ENCODE results near the gene INTS6. TPM values are rescaled to one million over a fixed set of nuclear protein-coding genes. Genes with fewer than 3 reads are reported as not detected.

Gene INTS6
- total and polyA plus RNA-seq, 12 donors, result 13.1 to 82.4 (median 37.2) TPM

GRCh38 chr13:51370116-51370515, 82.7 kb downstream of the INTS6 start:
- TF ChIP-seq, protein P1, sequence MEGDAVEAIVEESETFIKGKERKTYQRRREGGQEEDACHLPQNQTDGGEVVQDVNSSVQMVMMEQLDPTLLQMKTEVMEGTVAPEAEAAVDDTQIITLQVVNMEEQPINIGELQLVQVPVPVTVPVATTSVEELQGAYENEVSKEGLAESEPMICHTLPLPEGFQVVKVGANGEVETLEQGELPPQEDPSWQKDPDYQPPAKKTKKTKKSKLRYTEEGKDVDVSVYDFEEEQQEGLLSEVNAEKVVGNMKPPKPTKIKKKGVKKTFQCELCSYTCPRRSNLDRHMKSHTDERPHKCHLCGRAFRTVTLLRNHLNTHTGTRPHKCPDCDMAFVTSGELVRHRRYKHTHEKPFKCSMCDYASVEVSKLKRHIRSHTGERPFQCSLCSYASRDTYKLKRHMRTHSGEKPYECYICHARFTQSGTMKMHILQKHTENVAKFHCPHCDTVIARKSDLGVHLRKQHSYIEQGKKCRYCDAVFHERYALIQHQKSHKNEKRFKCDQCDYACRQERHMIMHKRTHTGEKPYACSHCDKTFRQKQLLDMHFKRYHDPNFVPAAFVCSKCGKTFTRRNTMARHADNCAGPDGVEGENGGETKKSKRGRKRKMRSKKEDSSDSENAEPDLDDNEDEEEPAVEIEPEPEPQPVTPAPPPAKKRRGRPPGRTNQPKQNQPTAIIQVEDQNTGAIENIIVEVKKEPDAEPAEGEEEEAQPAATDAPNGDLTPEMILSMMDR (IDR thresholded peaks at IDR 0.05), result no peak
- TF ChIP-seq POLR2A (IDR thresholded peaks at IDR 0.05), result no peak
- no peaks in the 10 kb centered on the region for H3K9me3 ChIP-seq (replicated peaks in 1 of 3)
- H3K27me3 ChIP-seq, result no peaks in the 10 kb centered on the region
- intact Hi-C loops (cut with DNase I), result no loop called here
- peaks cover 0 to 73% of the 10 kb centered on the region in 2 donors for H3K36me3 ChIP-seq (replicated peaks in 1 of 2)
- H3K4me1 ChIP-seq (replicated peaks in 1 of 2), result no peaks in the 10 kb centered on the region
- H3K27ac ChIP-seq, result no peak overlapping the region
- WGBS, 4 donors, result 78 to 86% (median 86%) methylated on average over 2 of the region's 2 CpGs
- DNase-seq, result no peak
- no peak overlapping the region for H3K4me3 ChIP-seq

DNA sequence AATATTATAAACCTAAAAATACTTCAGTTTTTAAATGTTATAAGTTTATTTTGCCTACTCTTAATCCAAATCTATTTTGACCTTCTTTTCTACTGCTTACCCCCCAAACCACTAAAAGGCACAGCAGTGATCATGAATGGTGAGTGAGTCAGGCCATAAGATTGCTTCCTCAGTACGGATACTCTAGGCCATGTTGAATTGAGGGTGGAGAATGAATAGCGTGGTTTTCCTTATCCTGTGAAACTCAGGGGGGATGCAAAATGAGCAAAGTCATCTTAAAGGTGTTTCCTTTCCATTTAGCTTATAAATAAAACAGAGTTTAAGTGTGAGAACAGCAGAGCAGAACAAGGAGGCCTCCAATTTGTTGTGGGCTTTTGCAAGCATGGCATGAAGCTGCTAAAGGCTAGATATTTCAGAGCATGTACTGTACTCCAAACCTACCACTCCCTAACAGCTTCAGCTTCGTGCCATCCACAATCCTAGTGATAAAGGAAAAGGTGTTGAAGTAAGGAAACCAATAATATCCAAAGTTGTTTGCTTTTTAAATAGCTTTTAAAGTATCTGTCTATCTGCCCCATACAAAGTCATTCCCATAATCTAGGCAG, 88.3 kb downstream of the INTS6 start:
- intact Hi-C loops (cut with DNase I), result no loop called here

DNA sequence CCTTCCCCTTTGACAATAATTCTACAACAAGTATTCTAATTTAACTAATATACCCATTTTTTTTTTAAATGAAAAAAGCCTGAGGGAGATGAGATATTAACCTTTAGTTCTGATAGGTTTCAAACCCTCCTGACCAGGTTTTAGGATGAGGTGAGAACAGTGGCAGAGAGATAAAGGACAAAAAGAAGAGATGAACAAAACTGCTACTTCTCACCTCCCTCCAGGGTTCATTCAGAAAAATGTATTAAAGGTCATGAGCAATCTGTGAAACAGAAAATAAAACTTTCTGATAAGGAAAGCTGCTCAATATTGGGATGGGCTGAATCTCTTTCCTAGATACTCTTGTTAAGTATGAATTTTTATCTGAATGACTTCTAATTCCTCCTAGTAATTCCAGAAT, 89.2 kb downstream of the INTS6 start:
- TF ChIP-seq, protein P1 (IDR thresholded peaks at IDR 0.05), result no peak
- no peak for TF ChIP-seq POLR2A (IDR thresholded peaks at IDR 0.05)
- Histone ChIP-seq H3K4me1 (replicated peaks in 1 of 2) (no peaks in the 10 kb centered on the region), H3K9me3 (replicated peaks in 1 of 3) (no peaks in the 10 kb centered on the region), H3K4me3 (no peak overlapping the region), H3K27ac (no peak overlapping the region), H3K27me3 (no peaks in the 10 kb centered on the region), H3K36me3 (replicated peaks in 1 of 2) (peaks cover 0 to 46% of the 10 kb centered on the region in 2 donors)
- intact Hi-C loops (cut with DNase I), result no loop called here
- DNase-seq, result no peak

More for the DNA sequence above, 88.3 kb downstream of the INTS6 start:
- H3K4me3 ChIP-seq, result no peak overlapping the region
- TF ChIP-seq, protein P1 (IDR thresholded peaks at IDR 0.05), result no peak
- TF ChIP-seq POLR2A (IDR thresholded peaks at IDR 0.05), result no peak
- peaks cover 0 to 54% of the 10 kb centered on the region in 2 donors for H3K36me3 ChIP-seq (replicated peaks in 1 of 2)
- WGBS, 4 donors, result 79 to 89% (median 82%) methylated on average over 3 of the region's 3 CpGs
- H3K4me1 ChIP-seq (replicated peaks in 1 of 2), result no peaks in the 10 kb centered on the region
- H3K27me3 ChIP-seq, result no peaks in the 10 kb centered on the region
- H3K9me3 ChIP-seq (replicated peaks in 1 of 3), result no peaks in the 10 kb centered on the region
- no peak for DNase-seq
- no peak overlapping the region for H3K27ac ChIP-seq

GRCh38 chr13:51361106-51361505, 91.7 kb downstream of the INTS6 start:
- H3K9me3 ChIP-seq (replicated peaks in 1 of 3), result no peaks in the 10 kb centered on the region
- TF ChIP-seq, protein P1 (IDR thresholded peaks at IDR 0.05), result no peak
- no peak overlapping the region for H3K27ac ChIP-seq
- H3K36me3 ChIP-seq (replicated peaks in 1 of 2), result peaks cover 0 to 20% of the 10 kb centered on the region in 2 donors
- intact Hi-C loops (cut with DNase I), result no loop called here
- H3K27me3 ChIP-seq, result no peaks in the 10 kb centered on the region
- no peaks in the 10 kb centered on the region for H3K4me1 ChIP-seq (replicated peaks in 1 of 2)
- no peak for DNase-seq
- H3K4me3 ChIP-seq, result no peak overlapping the region

Measured in adrenal gland (tissue), 12 donors.